ENCODE results near the gene FHIP2A. TPM values are rescaled to one million over a fixed set of nuclear protein-coding genes. Genes with fewer than 3 reads are reported as not detected.

The FHIP2A gene
- total and polyA plus RNA-seq, 8 donors = 3.8 to 19.6 (median 8.0) TPM

GRCh38 chr10:114810926-114811325, 10.7 kb upstream of the FHIP2A start:
- Histone ChIP-seq H3K4me1 (no peaks in the 10 kb centered on the region), H3K4me3 (no peak overlapping the region), H3K36me3 (no peaks in the 10 kb centered on the region), H3K9me3 (no peaks in the 10 kb centered on the region), H3K27ac (no peak overlapping the region), H3K27me3 (no peaks in the 10 kb centered on the region)
- FAIRE-seq (no peak), DNase-seq (no peak), ATAC-seq (no peak)
- TF ChIP-seq CTCF (IDR thresholded peaks at IDR 0.05) = no peak
- intact Hi-C loops (cut with DNase I) = no loop called here
- 53 to 61% methylated on average over 1 of the region's 1 CpG for WGBS, 2 donors

DNA sequence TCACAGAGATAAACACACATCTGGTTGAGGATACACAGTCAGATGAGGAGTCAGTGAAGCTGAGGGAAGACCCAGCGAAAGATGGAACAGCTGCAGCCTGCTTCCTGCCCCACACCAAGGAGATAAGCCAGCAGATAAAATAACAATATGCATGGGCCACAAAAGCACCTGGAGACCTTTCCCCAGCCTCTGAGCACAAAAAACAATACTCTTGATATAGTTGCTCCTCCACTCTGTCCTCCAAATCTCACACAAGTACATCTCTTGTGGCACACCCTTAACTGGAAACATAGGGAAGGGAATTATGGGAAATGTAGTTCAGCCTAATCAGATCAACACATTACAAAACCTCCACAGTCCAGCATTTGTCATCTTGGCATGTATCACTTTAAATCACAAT, 9.7 kb upstream of the FHIP2A start:
- intact Hi-C loops (cut with DNase I) = no loop called here
- Histone ChIP-seq H3K4me3 (no peak overlapping the region), H3K27ac (no peak overlapping the region), H3K27me3 (no peaks in the 10 kb centered on the region), H3K36me3 (no peaks in the 10 kb centered on the region), H3K4me1 (no peaks in the 10 kb centered on the region), H3K9me3 (no peaks in the 10 kb centered on the region)
- ATAC-seq (no peak), FAIRE-seq (no peak), DNase-seq (no peak)
- 75 to 94% methylated on average over 1 of the region's 1 CpG for WGBS, 2 donors
- TF ChIP-seq CTCF (IDR thresholded peaks at IDR 0.05) = no peak

- no peaks in the 10 kb centered on the region for H3K27me3 ChIP-seq
- no peak overlapping the region for H3K4me3 ChIP-seq
- FAIRE-seq = no peak
Measured at GRCh38 chr10:114815791-114816190, 5.8 kb upstream of the FHIP2A start.

DNA sequence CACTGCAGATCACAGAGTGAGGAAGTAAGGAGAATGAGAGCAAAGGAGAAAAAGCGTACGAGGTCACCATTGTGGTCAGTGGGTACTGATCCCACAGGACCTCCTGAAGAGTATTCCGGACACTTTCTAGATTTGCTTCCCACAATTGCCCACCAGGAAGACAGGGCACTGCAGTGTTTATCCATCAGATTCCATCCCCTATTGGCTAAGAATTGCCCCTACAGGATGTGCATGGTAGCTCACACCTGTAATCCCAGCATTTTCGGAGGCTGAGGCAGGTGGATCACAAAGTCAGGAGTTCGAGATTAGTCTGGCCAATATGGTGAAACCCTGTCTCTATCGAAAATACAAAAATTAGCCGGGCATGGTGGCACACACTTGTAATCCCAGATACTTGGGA, 5.3 kb upstream of the FHIP2A start:
- Histone ChIP-seq H3K27me3 (no peaks in the 10 kb centered on the region), H3K9me3 (no peaks in the 10 kb centered on the region), H3K27ac (no peak overlapping the region), H3K4me3 (no peak overlapping the region), H3K4me1 (no peaks in the 10 kb centered on the region), H3K36me3 (no peaks in the 10 kb centered on the region)
- WGBS, 2 donors = 85 to 90% methylated on average over 7 of the region's 7 CpGs
- DNase-seq (no peak), ATAC-seq (no peak), FAIRE-seq (no peak)
- intact Hi-C loops (cut with DNase I) = no loop called here
- TF ChIP-seq CTCF (IDR thresholded peaks at IDR 0.05) = no peak

More at GRCh38 chr10:114815791-114816190, 5.8 kb upstream of the FHIP2A start:
- DNase-seq (no peak), ATAC-seq (no peak)
- H3K36me3 ChIP-seq = no peaks in the 10 kb centered on the region
- H3K27ac ChIP-seq = no peak overlapping the region
- H3K4me1 ChIP-seq = no peaks in the 10 kb centered on the region
- no peak for TF ChIP-seq CTCF (IDR thresholded peaks at IDR 0.05)
- no peaks in the 10 kb centered on the region for H3K9me3 ChIP-seq
- WGBS, 2 donors = 91 to 100% methylated on average over 1 of the region's 1 CpG
- intact Hi-C loops (cut with DNase I) = no loop called here

DNA sequence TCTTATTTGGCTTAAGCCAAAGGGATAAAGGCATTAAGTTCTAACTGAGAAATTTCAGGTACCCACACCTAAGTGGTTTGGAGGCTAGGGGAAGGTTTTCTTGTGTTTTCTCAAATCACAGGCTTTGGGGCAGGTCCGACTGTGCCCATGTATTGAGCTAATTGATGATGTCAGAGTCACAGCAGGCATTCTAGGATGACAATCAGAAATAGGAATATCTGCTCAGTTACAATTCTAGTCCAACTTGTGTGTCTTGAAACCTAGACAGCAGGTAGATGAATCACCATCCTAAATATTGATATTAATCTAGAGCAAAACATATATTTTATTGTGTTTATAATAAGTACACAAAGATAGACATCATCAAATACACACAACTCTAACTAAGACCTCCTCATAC, 2.3 kb upstream of the FHIP2A start:
- Histone ChIP-seq H3K36me3 (no peaks in the 10 kb centered on the region), H3K4me3 (no peak overlapping the region), H3K27ac (no peak overlapping the region), H3K27me3 (no peaks in the 10 kb centered on the region), H3K4me1 (peaks cover 0 to 14% (median 11%) of the 10 kb centered on the region in 3 donors), H3K9me3 (no peaks in the 10 kb centered on the region)
- no peak for DNase-seq
- 85 to 93% methylated on average over 1 of the region's 1 CpG for WGBS, 2 donors
- no peak for ATAC-seq
- intact Hi-C loops (cut with DNase I) = no loop called here
- TF ChIP-seq CTCF (IDR thresholded peaks at IDR 0.05) = no peak
- no peak for FAIRE-seq

Data from pancreas (tissue), 10 donors.